ENCODE measurements around the gene SPAG9. TPM values are rescaled to one million over a fixed set of nuclear protein-coding genes. Genes with fewer than 3 reads are reported as not detected.

SPAG9 gene
- total RNA-seq, 1 experiment from 2014 or later: 54.3 TPM

GRCh38 chr17:50939542-50939794 lies 181.2 kb downstream of the SPAG9 start:
- H2AFZ ChIP-seq (ENCODE audit: low read length): no peak overlapping the region
- WGBS (ENCODE audit: extremely low coverage, insufficient read length, low lambda C conversion rate): no CpG with 5 or more reads among the region's 4 CpGs

More at GRCh38 chr17:50939542-50939794, 181.2 kb downstream of the SPAG9 start:
- no peak overlapping the region for H2AK5ac ChIP-seq (ENCODE audit: insufficient read length, low read length)
- no peak overlapping the region for H4K5ac ChIP-seq (ENCODE audit: insufficient read length, low read depth, low read length)
- no peak overlapping the region for H2BK5ac ChIP-seq (ENCODE audit: insufficient read length, low read length)
- H3K4me2 ChIP-seq (ENCODE audit: insufficient read depth, insufficient read length, low read length): no peak overlapping the region
- no peak overlapping the region for H2BK120ac ChIP-seq (ENCODE audit: low read depth, low read length, poor library complexity, severe bottlenecking)
- H3K4me1 Mint-ChIP-seq: peaks cover 24 to 31% of the 10 kb centered on the region in 2 experiments
- H3K27ac Mint-ChIP-seq: no peak overlapping the region
- H3K9me3 ChIP-seq (ENCODE audit: control insufficient read depth, low read depth, low read length): no peaks in the 10 kb centered on the region
- H3K56ac ChIP-seq (ENCODE audit: insufficient read length, low read depth, low read length): no peak overlapping the region
- no peaks in the 10 kb centered on the region for H3K23me2 ChIP-seq (ENCODE audit: insufficient read length, low read depth, low read length, poor library complexity, severe bottlenecking)
- no peak overlapping the region for H3K27ac ChIP-seq (ENCODE audit: insufficient read length, low read depth, low read length)
- H3K23ac ChIP-seq (ENCODE audit: insufficient read length, low read depth, low read length): no peak overlapping the region
- H2BK12ac ChIP-seq (ENCODE audit: insufficient read length, low read depth, low read length): no peak overlapping the region
- no peaks in the 10 kb centered on the region for H4K20me1 ChIP-seq (ENCODE audit: control insufficient read depth, insufficient read depth, insufficient read length)
- no peak overlapping the region for H2BK15ac ChIP-seq (ENCODE audit: low read depth, low read length)
- H3K9me3 Mint-ChIP-seq: no peaks in the 10 kb centered on the region
- no peaks in the 10 kb centered on the region for H3K4me1 ChIP-seq (ENCODE audit: insufficient read depth, low read length)
- H3K36me3 Mint-ChIP-seq (ENCODE audit: insufficient read depth in 1 of 3, low read depth in 3 of 3): no peaks in the 10 kb centered on the region
- no peak overlapping the region for H3K18ac ChIP-seq (ENCODE audit: insufficient read length, low read depth, low read length)
- H3K14ac ChIP-seq (ENCODE audit: insufficient read depth, low read length): no peak overlapping the region
- H3T11ph ChIP-seq (ENCODE audit: low read length): no peak overlapping the region
- no peak overlapping the region for H4K91ac ChIP-seq (ENCODE audit: insufficient read length, low read depth, low read length)
- H3K27me3 Mint-ChIP-seq (ENCODE audit: low read depth): peaks cover 31% of the 10 kb centered on the region
- H3K79me2 ChIP-seq (ENCODE audit: insufficient read depth, low read length): no peaks in the 10 kb centered on the region
- no peak overlapping the region for H2BK20ac ChIP-seq (ENCODE audit: low read depth, low read length, poor library complexity, severe bottlenecking)
- DNase-seq: no peak
- H4K8ac ChIP-seq (replicated peaks; ENCODE audit: insufficient read length, low read depth, low read length): no peak overlapping the region
- no peak overlapping the region for H3K9ac ChIP-seq (ENCODE audit: extremely low read depth, insufficient read length, low read length)
- no peak for TF ChIP-seq CTCF (conservative IDR thresholded peaks at IDR 0.05)
- no peaks in the 10 kb centered on the region for H3K79me1 ChIP-seq (ENCODE audit: insufficient read depth, low read depth, low read length, poor library complexity, severe bottlenecking)
- H3K4me3 Mint-ChIP-seq: no peak overlapping the region
- H3K27me3 ChIP-seq (ENCODE audit: insufficient read depth, low read length): no peaks in the 10 kb centered on the region; the same call in 1 of the 2 replicates
- H3K4ac ChIP-seq (ENCODE audit: low read depth, low read length): no peak overlapping the region

All from H9 (cell line).